ENCODE results near the gene GLOD5. TPM values are rescaled to one million over a fixed set of nuclear protein-coding genes. Genes with fewer than 3 reads are reported as not detected.

GLOD5 gene
- total and polyA plus RNA-seq, 2 of the 8 experiments (the other 6 are each of a cell fraction or from before 2014, with no cell fraction given) = 0.18 TPM; not detected in 1

DNA sequence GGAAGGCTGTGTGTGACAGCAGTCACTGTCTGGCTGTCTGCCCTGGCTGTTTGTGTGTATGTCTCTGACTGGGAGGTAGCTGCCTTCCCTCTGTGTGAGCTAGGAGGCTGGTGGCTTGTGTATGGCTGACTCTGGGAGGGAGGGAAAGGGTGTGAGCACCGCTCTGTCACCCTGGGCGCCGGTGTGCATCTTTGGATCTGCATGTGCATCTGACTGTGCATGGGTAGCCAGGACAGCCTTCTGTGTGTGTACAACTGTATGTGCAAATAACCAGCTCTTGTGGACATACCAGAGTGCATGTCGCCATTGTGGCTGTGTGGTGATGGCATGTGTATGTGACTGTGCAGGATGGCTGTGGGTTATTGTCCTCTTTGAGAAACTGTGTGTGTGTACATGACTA lies 57.3 kb downstream of the GLOD5 start:
- no peak overlapping the region for H3K27ac ChIP-seq (ENCODE audit: low read depth, low read length)
- H2AFZ ChIP-seq (ENCODE audit: low read length) = no peak overlapping the region
- H3K4me3 ChIP-seq (ENCODE audit: extremely low read depth in 1 of 4, insufficient read depth in 2 of 4, low read depth in 3 of 4, low read length in 4 of 4) = no peak overlapping the region
- POLR2A ChIA-PET (ENCODE audit: partially characterized antibody) = interaction anchor here (1.9 kb wide), 1 partner anchor 17 kb away, joined by 4 read pairs; the partner anchor contains the start of gene HDAC6
- no peaks in the 10 kb centered on the region for H3K23me2 ChIP-seq (ENCODE audit: low read depth, low read length)
- H3K36me3 ChIP-seq (ENCODE audit: control insufficient read depth in 2 of 4, insufficient read depth in 4 of 4, low read length in 3 of 4) = peaks cover 0 to 9% (median 4%) of the 10 kb centered on the region in 4 experiments; a peak in 4 of 8 replicates
- no peaks in the 10 kb centered on the region for H3K27me3 ChIP-seq (replicated peaks in 1 of 4; ENCODE audit: control insufficient read depth in 3 of 4, extremely low read depth in 1 of 4, insufficient read depth in 3 of 4, low read length in 3 of 4)
- no peak overlapping the region for H3K4ac ChIP-seq (replicated peaks; ENCODE audit: insufficient read length, low read depth, low read length)
- no peaks in the 10 kb centered on the region for H3K4me1 ChIP-seq (replicated peaks in 1 of 4; ENCODE audit: control insufficient read depth in 3 of 4, insufficient read depth in 4 of 4, low read length in 3 of 4)
- no peak overlapping the region for H4K8ac ChIP-seq (ENCODE audit: extremely low read depth, insufficient read depth, low read length)
- H2AK5ac ChIP-seq (ENCODE audit: low read depth, low read length) = no peak overlapping the region
- no peak overlapping the region for H3K9ac ChIP-seq (replicated peaks in 1 of 4; ENCODE audit: extremely low read depth in 1 of 4, low read depth in 3 of 4, low read length in 3 of 4)
- no peak overlapping the region for H2BK12ac ChIP-seq (ENCODE audit: low read depth, low read length)
- FAIRE-seq (no peak), DNase-seq (ENCODE audit: low read depth in 1 of 2, low spot score in 2 of 2) (no peak)
- no peaks in the 10 kb centered on the region for H3K79me2 ChIP-seq (ENCODE audit: control insufficient read depth in 1 of 2, insufficient read depth in 2 of 2, low read length in 2 of 2)
- CTCF ChIA-PET (ENCODE audit: partially characterized antibody) = no interaction called here
- H3K79me1 ChIP-seq (ENCODE audit: low read depth, low read length) = no peaks in the 10 kb centered on the region
- peaks cover 0 to 2% of the 10 kb centered on the region in 2 experiments for H4K20me1 ChIP-seq (replicated peaks in 1 of 2; ENCODE audit: control insufficient read depth in 1 of 2, insufficient read depth in 2 of 2, low read length in 2 of 2)
- no peak overlapping the region for H3K14ac ChIP-seq (ENCODE audit: insufficient read length)
- H3K56ac ChIP-seq (replicated peaks; ENCODE audit: insufficient read length, low read depth, low read length) = no peak overlapping the region
- H4K91ac ChIP-seq (replicated peaks; ENCODE audit: insufficient read length, low read length) = no peak overlapping the region
- H2BK120ac ChIP-seq (replicated peaks; ENCODE audit: low read depth, low read length) = no peak overlapping the region
- H2BK20ac ChIP-seq (ENCODE audit: low read length) = no peak overlapping the region
- H3K4me2 ChIP-seq (ENCODE audit: insufficient read depth in 1 of 2, low read depth in 2 of 2, low read length in 2 of 2) = no peak overlapping the region
- H4K5ac ChIP-seq (ENCODE audit: insufficient read length, low read depth, low read length) = no peak overlapping the region
- no peak for TF ChIP-seq SAP30 (IDR thresholded peaks at IDR 0.05; ENCODE audit: insufficient read depth, insufficient replicate concordance, low read length)
- TF ChIP-seq SIX5 (IDR thresholded peaks at IDR 0.05; ENCODE audit: low read depth, low read length) = no peak
- TF ChIP-seq ASH2L (IDR thresholded peaks at IDR 0.05; ENCODE audit: low read length) = no peak
- TF ChIP-seq GTF2F1 (IDR thresholded peaks at IDR 0.05; ENCODE audit: borderline replicate concordance, low read depth, low read length) = no peak
- no peak for TF ChIP-seq SIRT6 (IDR thresholded peaks at IDR 0.05; ENCODE audit: low read length)
- TF ChIP-seq MAFK (IDR thresholded peaks at IDR 0.05; ENCODE audit: low read depth, low read length) = no peak
- no peak for TF ChIP-seq CBX8 (IDR thresholded peaks at IDR 0.05; ENCODE audit: borderline replicate concordance, low read depth, low read length)
- TF ChIP-seq POLR2AphosphoS5 (IDR thresholded peaks at IDR 0.05; ENCODE audit: low read depth, low read length) = no peak
- TF ChIP-seq ZNF274 (IDR thresholded peaks at IDR 0.05; ENCODE audit: borderline replicate concordance, extremely low read depth, low read length) = no peak
- TF ChIP-seq, protein P1, sequence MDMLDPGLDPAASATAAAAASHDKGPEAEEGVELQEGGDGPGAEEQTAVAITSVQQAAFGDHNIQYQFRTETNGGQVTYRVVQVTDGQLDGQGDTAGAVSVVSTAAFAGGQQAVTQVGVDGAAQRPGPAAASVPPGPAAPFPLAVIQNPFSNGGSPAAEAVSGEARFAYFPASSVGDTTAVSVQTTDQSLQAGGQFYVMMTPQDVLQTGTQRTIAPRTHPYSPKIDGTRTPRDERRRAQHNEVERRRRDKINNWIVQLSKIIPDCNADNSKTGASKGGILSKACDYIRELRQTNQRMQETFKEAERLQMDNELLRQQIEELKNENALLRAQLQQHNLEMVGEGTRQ (IDR thresholded peaks at IDR 0.05; ENCODE audit: low read length) = no peak
- no peak for TF ChIP-seq HDAC6 (IDR thresholded peaks at IDR 0.05; ENCODE audit: low read depth, low read length)
- H3K18ac ChIP-seq (ENCODE audit: extremely low read depth, low read length) = no peak overlapping the region
- H3K23ac ChIP-seq (ENCODE audit: insufficient read length) = no peak overlapping the region
- H2BK5ac ChIP-seq (ENCODE audit: low read depth, low read length) = no peak overlapping the region
- H2BK15ac ChIP-seq (ENCODE audit: low read length) = no peak overlapping the region
- WGBS, 2 experiments (ENCODE audit: extremely low coverage in 1 of 2, insufficient coverage in 1 of 2, insufficient read length in 1 of 2, insufficient replicate concordance in 2 of 2, low coverage in 1 of 2, low lambda C conversion rate in 2 of 2, missing lambda C conversion rate in 1 of 2) = 91% methylated on average over 4 of the region's 4 CpGs; no CpG with 5 or more reads in 1 of the 2 experiments
- no peaks in the 10 kb centered on the region for H3K9me3 ChIP-seq (ENCODE audit: insufficient read depth in 2 of 2, low read depth in 1 of 2, low read length in 1 of 2)

All from H1 (cell line).